ENCODE results near the gene DDX1.
"Not testable (repeated sequence)": the region's sequence is repeated elsewhere in the genome, so short reads cannot be mapped to it uniquely, and the experiment has no call there.

DDX1 gene

DNA sequence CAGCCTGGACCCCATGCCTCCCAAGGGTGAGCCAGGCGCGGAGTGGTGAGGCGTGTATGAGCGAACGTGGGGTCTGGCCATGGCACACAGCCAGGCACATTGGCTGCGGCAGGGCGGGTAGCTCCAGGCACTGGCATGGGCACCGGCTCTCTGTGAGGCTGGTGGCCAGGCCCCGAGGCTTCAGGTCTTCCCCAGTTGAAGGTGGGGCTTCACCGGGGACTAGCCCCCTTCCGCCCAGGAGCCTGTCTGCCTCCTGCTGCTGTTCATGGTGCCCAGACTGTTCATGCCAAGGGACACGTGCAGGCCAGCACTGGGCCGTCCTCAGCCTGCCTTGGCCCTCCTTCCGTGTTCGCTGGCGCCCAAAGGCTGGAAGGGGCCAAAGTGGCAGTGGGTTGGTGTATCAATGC lies 26.8 kb downstream of the DDX1 start:
- no peak for DNase-seq

- no peak for DNase-seq
These were observed 27.4 kb downstream of the DDX1 start for GRCh38 chr2:15619076-15619475.

DNA sequence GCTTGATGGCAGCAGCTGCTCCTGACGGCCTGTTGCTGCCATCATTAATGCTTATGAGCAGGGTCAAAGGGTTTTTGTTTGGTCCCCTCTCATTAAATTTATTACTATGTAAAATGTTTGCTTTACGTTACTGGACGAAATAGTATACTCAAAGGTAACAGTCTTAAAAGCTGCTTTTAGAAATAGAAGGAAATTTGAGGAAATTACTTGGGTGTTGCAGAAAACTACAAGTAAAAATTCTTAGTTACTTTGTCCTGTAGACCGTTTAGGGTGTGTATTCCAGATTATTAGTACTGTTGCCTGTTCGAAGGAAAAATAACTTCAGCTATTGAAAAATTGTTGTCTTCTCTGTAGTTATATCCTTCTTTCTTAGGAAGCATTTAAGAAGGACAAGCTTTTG lies 27.8 kb downstream of the DDX1 start:
- DNase-seq = no peak

DNA sequence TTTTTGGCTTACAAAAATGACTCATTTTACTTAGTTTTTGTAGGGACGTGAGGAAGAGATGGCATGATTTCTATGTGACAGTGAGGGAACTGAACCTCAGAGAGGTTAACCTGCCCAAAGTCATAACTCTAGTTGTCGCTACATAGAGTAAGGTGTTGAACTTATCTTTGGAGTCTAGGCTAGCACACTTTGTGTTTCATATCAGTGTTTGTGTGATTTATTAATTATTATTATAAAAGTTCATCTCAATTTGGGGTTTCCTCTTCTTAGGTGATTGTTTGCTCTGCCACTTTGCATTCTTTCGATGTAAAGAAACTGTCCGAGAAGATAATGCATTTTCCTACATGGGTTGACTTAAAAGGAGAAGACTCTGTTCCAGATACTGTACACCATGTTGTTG lies 28.3 kb downstream of the DDX1 start:
- no peak for DNase-seq

DNA sequence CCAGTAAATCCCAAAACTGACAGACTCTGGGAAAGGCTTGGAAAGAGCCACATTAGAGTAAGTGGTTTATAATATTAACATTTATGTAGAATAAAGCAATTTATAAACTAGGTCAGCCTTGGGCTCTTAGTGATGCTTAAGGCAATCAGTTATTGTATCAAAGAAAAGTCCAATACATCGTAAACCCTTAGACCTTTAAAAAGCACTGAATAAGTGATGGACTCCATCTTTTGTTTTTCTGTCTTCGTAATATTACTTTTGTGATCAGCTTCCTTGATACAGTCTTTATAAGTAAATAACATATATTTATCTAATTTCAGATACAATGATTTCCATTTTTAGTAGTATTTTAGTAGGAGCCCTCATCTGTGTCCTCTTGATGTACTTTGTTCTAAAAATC lies 28.7 kb downstream of the DDX1 start:
- no peak for DNase-seq

DNA sequence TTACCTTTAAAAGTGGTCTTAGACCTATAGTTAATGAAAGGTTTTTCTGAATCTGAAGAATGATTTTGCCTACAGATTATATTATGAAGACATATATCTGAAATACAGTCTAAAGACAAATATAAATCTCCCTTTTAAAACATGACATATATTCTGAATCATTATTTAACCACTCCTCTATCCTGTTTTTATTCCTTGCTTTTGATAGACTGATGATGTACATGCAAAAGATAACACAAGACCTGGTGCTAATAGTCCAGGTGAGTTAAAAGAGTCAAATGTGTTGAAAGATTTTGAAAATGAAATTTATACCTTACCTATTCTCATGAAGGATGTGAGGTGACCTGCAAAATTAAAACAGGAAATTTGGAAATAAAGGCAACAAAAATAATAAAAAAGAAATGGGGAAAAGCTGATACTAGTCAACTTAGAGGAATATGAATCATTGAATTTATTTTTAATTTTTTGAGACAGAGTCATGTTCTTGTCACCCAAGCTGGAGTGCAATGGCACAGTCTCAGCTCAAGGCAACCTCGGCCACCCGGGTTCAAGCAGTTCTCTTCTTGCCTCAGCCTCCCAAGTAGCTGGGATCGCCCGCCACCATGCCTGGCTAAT lies 29.3 kb downstream of the DDX1 start:
- DNase-seq = no peak

DNA sequence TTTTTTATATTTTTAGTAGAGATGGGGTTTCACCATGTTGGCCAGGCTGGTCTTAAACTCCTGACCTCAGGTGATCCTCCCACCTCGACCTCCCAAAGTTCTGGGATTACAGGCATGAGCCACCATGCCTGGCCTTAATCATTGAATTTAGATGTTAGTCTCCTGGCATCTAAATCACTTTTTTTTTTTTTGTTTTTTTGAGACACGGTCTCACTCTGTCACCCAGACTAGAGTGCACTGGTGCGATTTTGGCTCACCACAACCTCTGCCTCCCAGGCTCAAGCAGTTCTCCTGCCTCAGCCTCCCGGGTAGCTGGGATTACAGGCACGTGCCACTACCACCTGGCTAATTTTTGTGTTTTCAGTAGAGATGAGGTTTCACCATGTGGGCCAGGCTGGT lies 29.8 kb downstream of the DDX1 start:
- DNase-seq = not testable (repeated sequence)

DNA sequence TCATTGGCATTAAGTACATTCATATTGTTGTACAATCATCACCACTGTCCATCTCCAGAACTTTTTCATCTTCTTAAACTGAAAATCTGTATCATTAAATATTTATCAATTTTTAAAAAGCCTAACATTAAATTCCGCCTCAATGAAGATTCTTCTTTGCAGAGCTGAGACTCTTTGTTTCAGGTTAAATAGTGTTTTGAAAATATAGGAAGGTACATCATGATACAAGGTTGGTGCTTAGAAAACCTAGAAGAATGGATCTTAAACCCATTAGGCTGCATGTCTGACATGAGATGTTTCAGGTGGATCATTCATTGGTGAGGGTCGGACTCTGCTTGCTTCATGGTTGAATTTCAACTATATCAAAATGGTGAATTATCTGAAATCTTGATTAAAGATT lies 30.5 kb downstream of the DDX1 start:
- DNase-seq = no peak

DNA sequence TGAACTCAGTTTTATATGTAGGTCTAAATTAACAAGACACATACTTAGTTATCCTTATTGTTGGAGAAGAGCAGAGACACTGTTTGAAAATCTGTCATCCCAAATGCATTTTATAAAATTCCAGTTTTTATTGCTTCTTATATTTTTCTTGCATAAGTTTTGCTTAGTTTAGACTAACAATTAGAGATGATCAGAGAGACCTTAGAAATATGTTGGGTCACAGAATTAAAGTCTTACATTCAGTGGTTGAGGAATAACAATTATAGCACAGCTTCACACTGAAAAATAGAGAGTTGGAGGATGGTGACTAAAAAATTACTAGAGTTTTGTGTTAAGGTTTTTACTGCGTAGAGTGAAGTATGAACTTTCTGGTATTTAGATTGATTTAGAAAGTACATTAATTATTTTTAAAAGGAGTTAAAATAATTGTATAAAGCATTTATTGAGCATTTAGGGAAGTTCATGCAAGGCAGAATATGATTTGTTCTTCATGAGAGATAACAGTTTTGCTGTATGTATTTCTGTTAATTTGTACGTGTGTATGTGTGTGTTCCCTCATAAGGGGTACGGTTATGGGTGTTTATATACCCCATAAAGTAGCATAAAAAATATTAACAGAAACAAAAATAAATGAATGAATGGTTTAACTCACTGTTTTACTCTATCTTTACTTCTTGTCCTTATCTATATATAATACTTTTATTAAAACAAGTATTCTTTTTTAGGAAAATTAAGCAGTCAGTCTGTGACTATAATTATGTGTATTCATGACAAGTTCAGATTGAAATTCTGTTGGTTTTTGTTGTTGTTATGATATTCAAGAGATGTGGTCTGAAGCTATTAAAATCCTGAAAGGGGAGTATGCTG lies 31.2 kb downstream of the DDX1 start:
- no peak for DNase-seq

GRCh38 chr2:15623481-15623796 lies 31.8 kb downstream of the DDX1 start:
- DNase-seq = no peak

DNA sequence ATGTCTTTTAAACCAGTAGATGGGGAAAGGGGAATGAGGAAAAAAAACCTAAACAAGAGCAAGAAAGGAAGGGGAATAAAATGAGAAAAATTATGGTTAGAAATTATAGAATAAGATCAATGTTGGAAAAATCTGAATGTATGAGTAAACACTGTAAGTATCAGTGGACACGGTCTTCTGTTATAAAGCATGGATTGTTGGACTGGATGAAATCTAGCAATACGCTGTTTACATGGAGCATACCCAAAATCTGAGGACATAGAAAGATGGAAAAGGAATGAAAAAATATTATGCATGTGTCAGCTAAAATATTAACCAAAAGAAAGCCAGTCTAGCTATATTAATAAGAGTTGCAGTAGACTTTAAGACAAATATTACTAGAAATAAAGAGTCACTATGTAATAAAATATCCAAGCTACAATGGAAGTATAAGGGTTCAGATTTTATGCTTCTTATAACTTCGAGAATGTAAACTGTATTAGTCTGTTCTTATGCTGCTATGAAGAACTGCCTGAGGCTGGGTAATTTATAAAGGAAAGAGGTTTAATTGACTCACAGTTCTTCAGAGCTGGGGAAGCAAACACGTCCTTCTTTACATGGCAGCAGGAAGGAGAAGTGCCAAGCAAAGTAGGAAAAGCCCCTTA lies 32.4 kb downstream of the DDX1 start:
- no peak for DNase-seq

DNA sequence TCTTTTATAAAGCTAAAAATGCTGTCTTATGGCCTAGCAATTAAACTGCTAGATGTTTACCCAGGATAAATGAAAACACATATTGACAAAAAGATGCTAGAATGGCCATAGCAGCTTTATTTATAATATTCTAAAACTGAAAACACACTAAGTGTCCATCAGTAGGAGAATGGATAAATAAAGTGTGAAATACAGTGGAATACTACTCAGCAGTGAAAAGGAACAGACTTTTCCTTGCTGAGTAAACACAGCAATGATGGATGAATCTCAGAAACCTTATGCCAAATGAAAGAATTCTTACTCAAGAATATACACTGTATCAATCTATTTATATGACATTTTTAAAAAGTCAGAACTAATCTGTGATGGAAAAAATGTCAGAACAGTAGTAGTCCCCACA lies 33.2 kb downstream of the DDX1 start:
- DNase-seq = no peak

DNA sequence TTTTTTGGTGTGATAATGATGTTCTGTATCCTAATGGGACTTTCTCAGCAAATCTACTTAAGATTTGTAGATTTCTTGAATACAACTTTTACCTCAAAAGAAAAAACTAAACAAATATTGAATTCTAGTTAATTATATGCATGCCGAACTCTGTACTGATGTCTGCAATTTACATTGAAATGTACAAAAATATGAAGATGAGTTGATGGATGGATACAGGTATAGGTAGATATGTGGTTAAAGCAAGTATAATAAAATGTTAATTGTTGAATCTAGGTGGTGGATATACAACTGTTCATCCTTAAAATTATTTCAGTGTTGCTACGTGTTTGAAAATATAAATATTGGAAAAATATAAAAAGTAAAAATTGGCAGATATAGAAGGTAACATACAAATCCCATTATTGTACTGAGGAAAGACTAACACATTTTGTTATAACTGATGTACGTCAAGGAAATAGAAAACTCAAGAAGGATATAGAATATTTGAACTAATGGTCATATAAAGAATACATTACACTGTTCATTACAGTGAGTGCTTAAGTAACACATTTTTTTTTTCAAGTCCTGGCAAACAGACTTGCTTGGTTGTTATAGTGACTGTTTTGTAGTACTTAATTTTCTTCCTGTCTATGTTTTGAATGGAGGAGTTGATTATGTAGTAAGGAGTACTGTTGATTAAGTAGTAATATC lies 33.8 kb downstream of the DDX1 start:
- no peak for DNase-seq

- no peak for DNase-seq
These were observed 34.5 kb downstream of the DDX1 start for GRCh38 chr2:15626126-15626525.

DNA sequence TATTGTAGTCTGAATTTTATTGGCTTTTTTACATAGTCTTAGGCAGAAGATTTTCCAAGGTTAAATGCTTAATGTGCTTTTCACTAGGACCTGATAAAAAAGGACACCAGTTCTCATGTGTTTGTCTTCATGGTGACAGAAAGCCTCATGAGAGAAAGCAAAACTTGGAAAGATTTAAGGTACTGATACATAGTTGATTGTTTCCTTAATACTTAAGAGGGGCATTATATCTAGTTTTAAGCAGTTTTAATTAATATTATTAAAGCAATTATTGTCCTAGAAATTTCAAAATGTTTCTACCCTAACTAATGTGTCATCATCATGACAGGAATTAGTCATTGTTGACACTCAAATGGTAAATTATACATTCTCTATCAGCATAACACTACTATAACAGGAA lies 35.3 kb downstream of the DDX1 start:
- no peak for DNase-seq

- DNase-seq = no peak
These were observed 36.4 kb downstream of the DDX1 start for GRCh38 chr2:15627817-15628684.

DNA sequence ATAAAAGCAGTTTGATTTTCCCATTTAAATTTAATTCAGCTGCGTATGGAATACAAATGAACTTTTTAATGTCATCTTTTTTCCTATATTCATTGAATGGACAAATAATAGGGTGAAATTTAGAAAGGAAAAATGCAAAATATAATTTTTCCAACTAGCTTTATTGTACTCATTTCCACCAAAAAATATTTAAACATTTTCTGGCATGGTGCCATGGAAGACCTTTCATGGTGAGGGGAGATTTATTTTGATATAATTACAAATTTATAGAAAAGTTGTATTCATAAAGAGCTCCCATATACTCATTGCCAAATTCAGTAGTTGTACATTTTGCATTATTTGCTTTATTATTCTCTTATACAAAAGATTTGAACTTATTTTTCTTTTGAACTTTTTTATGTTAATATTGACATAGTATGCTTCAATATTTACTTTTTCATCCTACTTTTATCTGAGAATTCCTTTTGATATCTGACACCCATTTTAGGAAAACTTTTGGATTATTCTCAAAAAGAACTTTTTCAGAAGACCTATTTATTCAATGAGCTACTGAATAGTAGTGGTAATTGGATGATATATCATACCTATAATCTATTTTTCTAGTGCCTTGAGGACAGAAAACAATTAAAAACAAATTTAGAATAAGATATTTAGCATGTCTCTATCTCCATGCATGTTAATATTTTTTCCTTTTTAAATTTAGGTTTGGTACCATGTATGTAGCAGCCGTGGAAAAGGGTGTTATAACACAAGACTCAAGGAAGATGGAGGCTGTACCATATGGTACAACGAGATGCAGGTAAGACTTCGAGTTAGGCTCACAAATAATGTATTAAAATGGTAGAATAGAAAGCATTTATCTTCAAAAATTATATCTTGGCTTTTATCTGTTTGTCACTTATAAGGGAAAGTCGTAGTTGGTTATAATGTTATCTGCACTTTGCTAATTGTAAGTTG lies 37.5 kb downstream of the DDX1 start:
- no peak for DNase-seq

- DNase-seq = no peak
These were observed 38.7 kb downstream of the DDX1 start for GRCh38 chr2:15630121-15630977.

DNA sequence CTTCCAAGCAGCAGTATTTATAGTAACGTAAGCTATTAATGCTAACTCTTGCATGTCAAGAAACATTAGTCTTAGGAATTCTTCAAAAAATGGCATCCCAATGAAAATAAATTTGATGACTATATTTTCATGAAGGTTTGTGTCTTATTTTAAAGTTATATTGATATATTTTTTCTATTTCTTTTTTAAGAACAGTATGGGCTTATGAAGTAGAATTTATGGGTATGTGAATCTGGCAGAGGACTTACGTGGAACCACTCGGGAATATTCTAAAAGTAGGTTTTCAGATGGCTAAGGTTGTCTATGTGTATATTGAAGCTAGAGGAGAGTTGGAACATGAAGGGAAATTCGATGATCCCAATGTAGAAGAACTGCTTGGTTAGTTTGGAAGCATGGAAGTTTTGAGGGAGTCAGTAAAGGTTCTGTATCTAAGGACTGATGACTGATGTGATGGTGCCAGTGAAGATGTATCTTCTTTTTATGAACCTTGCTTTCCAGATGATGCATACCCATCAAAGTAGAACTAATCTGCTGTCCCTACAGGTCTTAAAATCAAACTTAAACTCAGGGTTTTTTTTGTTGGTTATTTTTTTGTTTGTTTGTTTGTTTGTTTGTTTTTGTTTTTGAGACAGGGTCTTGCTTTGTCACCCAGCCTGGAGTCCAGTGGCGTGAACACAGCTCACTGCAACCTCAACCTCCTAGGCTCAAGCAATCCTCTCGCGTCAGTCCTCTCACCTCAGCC lies 39.5 kb downstream of the DDX1 start:
- DNase-seq = no peak

- no peak for DNase-seq
These were observed 40.2 kb downstream of the DDX1 start for GRCh38 chr2:15631883-15632282.

Measured in HCEC 1CT (cell line).